ENCODE measurements around the gene EEFSEC.

DNA sequence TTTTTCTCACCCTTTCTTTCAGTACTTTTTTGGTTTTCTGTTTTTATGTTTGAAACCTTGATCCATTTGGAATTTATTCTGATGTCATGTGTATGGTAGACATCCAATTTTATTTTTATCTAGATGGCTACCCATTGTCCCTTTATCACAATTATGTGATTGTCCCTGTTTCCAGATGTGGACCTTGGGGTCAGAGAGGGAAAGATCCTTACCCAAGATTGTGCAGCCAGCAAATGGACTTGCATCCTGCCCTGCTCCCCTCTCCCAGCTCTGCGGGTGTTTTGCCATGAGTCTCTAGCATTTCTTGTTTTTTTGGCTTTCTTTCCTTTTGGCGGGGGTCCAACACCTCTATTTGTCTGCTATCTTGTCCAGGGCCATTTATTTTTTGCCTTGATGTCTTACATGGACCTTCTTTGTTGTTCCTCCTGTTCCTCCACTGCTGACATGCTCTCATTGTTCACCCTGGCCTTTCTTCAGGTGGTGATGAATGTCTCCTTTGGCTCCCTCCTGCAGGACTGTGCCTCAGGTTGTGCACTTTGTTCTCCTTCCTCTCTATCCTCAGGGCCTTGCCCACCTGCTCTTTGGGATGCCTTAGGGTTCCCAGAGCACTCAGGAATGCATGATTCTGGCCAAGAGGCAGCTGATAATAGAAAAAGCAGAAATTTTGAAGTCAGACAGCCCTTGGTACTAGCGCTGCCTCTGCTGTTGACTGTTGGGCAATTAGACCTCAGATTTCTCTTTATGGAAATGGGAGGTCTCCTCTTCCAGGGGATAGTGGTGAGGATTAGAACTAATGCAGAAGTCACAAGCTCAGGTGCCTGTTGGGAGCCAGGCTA lies 84.3 kb downstream of the EEFSEC start:
- TF ChIP-seq, protein P1, sequence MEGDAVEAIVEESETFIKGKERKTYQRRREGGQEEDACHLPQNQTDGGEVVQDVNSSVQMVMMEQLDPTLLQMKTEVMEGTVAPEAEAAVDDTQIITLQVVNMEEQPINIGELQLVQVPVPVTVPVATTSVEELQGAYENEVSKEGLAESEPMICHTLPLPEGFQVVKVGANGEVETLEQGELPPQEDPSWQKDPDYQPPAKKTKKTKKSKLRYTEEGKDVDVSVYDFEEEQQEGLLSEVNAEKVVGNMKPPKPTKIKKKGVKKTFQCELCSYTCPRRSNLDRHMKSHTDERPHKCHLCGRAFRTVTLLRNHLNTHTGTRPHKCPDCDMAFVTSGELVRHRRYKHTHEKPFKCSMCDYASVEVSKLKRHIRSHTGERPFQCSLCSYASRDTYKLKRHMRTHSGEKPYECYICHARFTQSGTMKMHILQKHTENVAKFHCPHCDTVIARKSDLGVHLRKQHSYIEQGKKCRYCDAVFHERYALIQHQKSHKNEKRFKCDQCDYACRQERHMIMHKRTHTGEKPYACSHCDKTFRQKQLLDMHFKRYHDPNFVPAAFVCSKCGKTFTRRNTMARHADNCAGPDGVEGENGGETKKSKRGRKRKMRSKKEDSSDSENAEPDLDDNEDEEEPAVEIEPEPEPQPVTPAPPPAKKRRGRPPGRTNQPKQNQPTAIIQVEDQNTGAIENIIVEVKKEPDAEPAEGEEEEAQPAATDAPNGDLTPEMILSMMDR (conservative IDR thresholded peaks at IDR 0.05; ENCODE audit: low read depth in 2 of 2), result no peak
- TF ChIP-seq EZH2phosphoT487 (IDR thresholded peaks at IDR 0.05; ENCODE audit: unreplicated experiment) (no peak), EZH2 (IDR thresholded peaks at IDR 0.05; ENCODE audit: low read depth, unreplicated experiment) (no peak), CREB1 (CRISPR knock-in tag; IDR thresholded peaks at IDR 0.05; ENCODE audit: low read depth) (no peak), POLR2AphosphoS5 (IDR thresholded peaks at IDR 0.05; ENCODE audit: low read depth) (no peak), STAT1 (IDR thresholded peaks at IDR 0.05; ENCODE audit: unreplicated experiment) (no peak)
- TF ChIP-seq, protein P2, sequence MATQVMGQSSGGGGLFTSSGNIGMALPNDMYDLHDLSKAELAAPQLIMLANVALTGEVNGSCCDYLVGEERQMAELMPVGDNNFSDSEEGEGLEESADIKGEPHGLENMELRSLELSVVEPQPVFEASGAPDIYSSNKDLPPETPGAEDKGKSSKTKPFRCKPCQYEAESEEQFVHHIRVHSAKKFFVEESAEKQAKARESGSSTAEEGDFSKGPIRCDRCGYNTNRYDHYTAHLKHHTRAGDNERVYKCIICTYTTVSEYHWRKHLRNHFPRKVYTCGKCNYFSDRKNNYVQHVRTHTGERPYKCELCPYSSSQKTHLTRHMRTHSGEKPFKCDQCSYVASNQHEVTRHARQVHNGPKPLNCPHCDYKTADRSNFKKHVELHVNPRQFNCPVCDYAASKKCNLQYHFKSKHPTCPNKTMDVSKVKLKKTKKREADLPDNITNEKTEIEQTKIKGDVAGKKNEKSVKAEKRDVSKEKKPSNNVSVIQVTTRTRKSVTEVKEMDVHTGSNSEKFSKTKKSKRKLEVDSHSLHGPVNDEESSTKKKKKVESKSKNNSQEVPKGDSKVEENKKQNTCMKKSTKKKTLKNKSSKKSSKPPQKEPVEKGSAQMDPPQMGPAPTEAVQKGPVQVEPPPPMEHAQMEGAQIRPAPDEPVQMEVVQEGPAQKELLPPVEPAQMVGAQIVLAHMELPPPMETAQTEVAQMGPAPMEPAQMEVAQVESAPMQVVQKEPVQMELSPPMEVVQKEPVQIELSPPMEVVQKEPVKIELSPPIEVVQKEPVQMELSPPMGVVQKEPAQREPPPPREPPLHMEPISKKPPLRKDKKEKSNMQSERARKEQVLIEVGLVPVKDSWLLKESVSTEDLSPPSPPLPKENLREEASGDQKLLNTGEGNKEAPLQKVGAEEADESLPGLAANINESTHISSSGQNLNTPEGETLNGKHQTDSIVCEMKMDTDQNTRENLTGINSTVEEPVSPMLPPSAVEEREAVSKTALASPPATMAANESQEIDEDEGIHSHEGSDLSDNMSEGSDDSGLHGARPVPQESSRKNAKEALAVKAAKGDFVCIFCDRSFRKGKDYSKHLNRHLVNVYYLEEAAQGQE (IDR thresholded peaks at IDR 0.05; ENCODE audit: unreplicated experiment), result no peak
